Erythroblast (primary cell): Measurements from ENCODE around the gene LMBR1.

ENCODE experiments used
- GATA1 ChIP-seq: IDR thresholded peaks from 2 replicates; pipeline ENCODE4 v1.6.1; 2011; ENCODE audit warnings: low read depth, mild to moderate bottlenecking, control low read depth, low read length, moderate library complexity
- POLR2A ChIP-seq: IDR thresholded peaks from 2 replicates; pipeline ENCODE4 v1.6.1; 2011; ENCODE audit warnings: mild to moderate bottlenecking, low read length

GRCh38 chr7:156668130-156668741, 224.7 kb downstream of the LMBR1 start:
- no peak for TF ChIP-seq POLR2A
- TF ChIP-seq GATA1 = no peak
